Ovary (tissue), 9 donors: ENCODE data around the gene NEU2. TPM values are rescaled to one million over a fixed set of nuclear protein-coding genes. Genes with fewer than 3 reads are reported as not detected.

ENCODE experiments used
- DNase-seq, 5 donors: peaks; one replicate each; pipeline ENCODE4 v3.0.0-alpha.2; 2019 to 2020
- H3K27ac ChIP-seq, 2 donors: fragments of 200-600 bp; one replicate each; pipeline versions ENCODE4 v1.5.1 to v1.8.0; 2019 to 2022
- H3K27me3 ChIP-seq: fragments of 200-600 bp; one replicate; pipeline ENCODE4 v1.8.0; 2022
- H3K36me3 ChIP-seq: fragments of 200-600 bp; sonication (generic); one replicate; pipeline ENCODE4 v1.5.1; 2019
- H3K4me1 ChIP-seq: one replicate; pipeline ENCODE4 v1.8.1; 2013; ENCODE audit warnings: mild to moderate bottlenecking, moderate library complexity; ENCODE audit not compliant: insufficient read depth
- H3K4me3 ChIP-seq: fragments of 200-600 bp; sonication (generic); one replicate; pipeline ENCODE4 v1.5.1; 2017
- H3K9me3 ChIP-seq, 2 donors: fragments of 200-600 bp in 1 of 2; sonication (generic) in 1 of 2; one replicate each; pipeline versions ENCODE4 v1.5.1 to v1.8.1; 2013 to 2019; ENCODE audit warnings: mild to moderate bottlenecking in 1 of 2, moderate library complexity in 1 of 2
- CTCF ChIP-seq, 3 donors: fragments of 450-650 bp in 2 of 3; fragments of 200-600 bp in 1 of 3; IDR thresholded peaks; one replicate each; pipeline versions ENCODE4 v1.5.1 to v1.8.0; 2016 to 2022; ENCODE audit warnings: antibody characterized with exemption in 3 of 3, mild to moderate bottlenecking in 1 of 3
- EP300 ChIP-seq: sonication (generic); formaldehyde crosslinking; IDR thresholded peaks from one replicate; pipeline ENCODE4 v1.6.1; 2017; ENCODE audit warnings: antibody characterized with exemption
- POLR2A ChIP-seq: fragments of 450-650 bp; IDR thresholded peaks from one replicate; pipeline ENCODE4 v1.6.1; 2017; ENCODE audit warnings: antibody characterized with exemption, mild to moderate bottlenecking, moderate library complexity
- WGBS, 3 donors: extraction: QIAGEN DNeasy Blood & Tissue Kit in 1 of 3; methylation state at CpG; one replicate each; pipeline versions ENCODE4 v1.1.5 to v1.1.7; 2013 to 2017; 5-methylcytosine and 5-hydroxymethylcytosine counted together
- intact Hi-C, 4 donors: fragments of 100-400 bp; cut with DNase I; formaldehyde crosslinking; loops; one replicate each; pipeline versions ENCODE4 v1.11.0 to v1.15.1; 2022 to 2023
- polyA plus RNA-seq, 2 donors: library from polyadenylated mRNA; stranded (reverse); fragments of 200-250 nt in 1 of 2; fragments of 350-450 nt in 1 of 2; fragmentation: Illumina TruSeq in 1 of 2; extraction: RNeasy Lipid Tissue Mini Kit (QIAGEN cat#74804) in 1 of 2; gene quantifications; one replicate each; pipeline ENCODE4 v1.2.3, GENCODE V29; 2013 to 2014
- total RNA-seq, 7 donors: library from RNA; depleted of rRNA in 2 of 7; stranded (reverse); fragments of >200 nt in 2 of 7; fragmentation: NEBNext Ultra II Directional in 3 of 7; extraction: Animal tissue kit (Norgen Biotek cat#: 25700) in 3 of 7; gene quantifications; one replicate each; pipeline versions ENCODE4 v1.1.0 to v1.2.4, GENCODE V29; 2016 to 2023
- donor health status: DM: no; HTN: no; CAD: no; lungs with moderate emphysema.
- donor health status: DM: no; HTN: no; CAD: no.
- donor health status: Bipolar disorder and iron deficiency.
- donor health status: DM: yes; HTN: yes; CAD: no.
- donor health status: DM: no; HTN: no; CAD: no.
- donor health status: DM: yes; HTN: yes; CAD: no.

NEU2 gene
- total and polyA plus RNA-seq, 9 donors = not detected

GRCh38 chr2:233007739-233008138, 24.7 kb upstream of the NEU2 start:
- H3K27ac ChIP-seq = no peak overlapping the region
- no peak for TF ChIP-seq POLR2A
- TF ChIP-seq EP300 = no peak
- TF ChIP-seq CTCF (IDR thresholded peaks at IDR 0.05) = no peak
- intact Hi-C loops = no loop called here

GRCh38 chr2:233009661-233010060, 22.8 kb upstream of the NEU2 start:
- H3K4me3 ChIP-seq = no peak overlapping the region
- DNase-seq = no peak
- TF ChIP-seq CTCF (IDR thresholded peaks at IDR 0.05) (no peak), POLR2A (no peak), EP300 (no peak)
- no peaks in the 10 kb centered on the region for H3K27me3 ChIP-seq
- no peaks in the 10 kb centered on the region for H3K36me3 ChIP-seq
- intact Hi-C loops = no loop called here
- WGBS, 3 donors = 93 to 95% (median 94%) methylated on average over 3 of the region's 3 CpGs
- H3K27ac ChIP-seq = no peak overlapping the region
- no peaks in the 10 kb centered on the region for H3K4me1 ChIP-seq
- no peaks in the 10 kb centered on the region for H3K9me3 ChIP-seq

More at GRCh38 chr2:233007739-233008138, 24.7 kb upstream of the NEU2 start:
- no peaks in the 10 kb centered on the region for H3K36me3 ChIP-seq
- H3K4me3 ChIP-seq = no peak overlapping the region
- no peak for DNase-seq
- WGBS, 3 donors = 10 to 12% (median 10%) methylated on average over 3 of the region's 3 CpGs
- H3K9me3 ChIP-seq = no peaks in the 10 kb centered on the region
- no peaks in the 10 kb centered on the region for H3K4me1 ChIP-seq
- H3K27me3 ChIP-seq = no peaks in the 10 kb centered on the region

- intact Hi-C loops = no loop called here
- no peaks in the 10 kb centered on the region for H3K36me3 ChIP-seq
- TF ChIP-seq EP300 (no peak), POLR2A (no peak), CTCF (IDR thresholded peaks at IDR 0.05) (no peak)
- no peaks in the 10 kb centered on the region for H3K9me3 ChIP-seq
- no peak overlapping the region for H3K4me3 ChIP-seq
- no peak overlapping the region for H3K27ac ChIP-seq
- DNase-seq = no peak
- WGBS, 3 donors = 83 to 86% (median 85%) methylated on average over 9 of the region's 9 CpGs
- no peaks in the 10 kb centered on the region for H3K27me3 ChIP-seq
- H3K4me1 ChIP-seq = no peaks in the 10 kb centered on the region
Observed at GRCh38 chr2:233010569-233011267, 21.8 kb upstream of the NEU2 start.

- WGBS, 3 donors = 92 to 94% (median 94%) methylated on average over 6 of the region's 6 CpGs
- Histone ChIP-seq H3K36me3 (no peaks in the 10 kb centered on the region), H3K27ac (no peak overlapping the region), H3K4me1 (no peaks in the 10 kb centered on the region), H3K9me3 (no peaks in the 10 kb centered on the region), H3K4me3 (no peak overlapping the region), H3K27me3 (no peaks in the 10 kb centered on the region)
- no peak for DNase-seq
- intact Hi-C loops = no loop called here
- no peak for TF ChIP-seq POLR2A
- TF ChIP-seq EP300 = no peak
- no peak for TF ChIP-seq CTCF (IDR thresholded peaks at IDR 0.05)
Observed at GRCh38 chr2:233011268-233011650, 21.2 kb upstream of the NEU2 start.
